HG02798 (cell line): ENCODE measurements around the gene LYPD8.

ENCODE experiments used
- ATAC-seq: cut with Tn5 transposase; IDR thresholded peaks from one replicate; pipeline ENCODE4 v1.9.1; 2021; ENCODE audit warnings: mild to moderate bottlenecking; ENCODE audit not compliant: unreplicated experiment, poor library complexity

The LYPD8 gene

DNA sequence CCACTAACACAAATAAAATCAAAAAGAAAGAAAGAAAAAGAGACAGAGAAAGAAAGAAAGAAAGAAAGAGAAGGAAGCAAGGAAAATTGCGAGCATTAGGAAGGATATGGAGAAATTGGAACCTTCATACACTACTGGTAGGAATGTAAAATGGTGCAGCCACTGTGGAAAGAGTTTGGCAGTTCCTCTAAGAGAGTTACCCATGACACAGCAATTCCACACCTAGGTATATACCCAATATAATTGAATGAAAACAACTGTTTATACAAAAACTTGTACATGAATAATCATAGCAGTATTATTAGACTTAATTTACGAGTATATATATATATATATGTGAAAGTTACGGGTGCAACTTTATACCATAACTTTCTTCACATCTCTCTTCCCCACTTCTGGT lies 4.1 kb upstream of the LYPD8 start:
- no peak for ATAC-seq

DNA sequence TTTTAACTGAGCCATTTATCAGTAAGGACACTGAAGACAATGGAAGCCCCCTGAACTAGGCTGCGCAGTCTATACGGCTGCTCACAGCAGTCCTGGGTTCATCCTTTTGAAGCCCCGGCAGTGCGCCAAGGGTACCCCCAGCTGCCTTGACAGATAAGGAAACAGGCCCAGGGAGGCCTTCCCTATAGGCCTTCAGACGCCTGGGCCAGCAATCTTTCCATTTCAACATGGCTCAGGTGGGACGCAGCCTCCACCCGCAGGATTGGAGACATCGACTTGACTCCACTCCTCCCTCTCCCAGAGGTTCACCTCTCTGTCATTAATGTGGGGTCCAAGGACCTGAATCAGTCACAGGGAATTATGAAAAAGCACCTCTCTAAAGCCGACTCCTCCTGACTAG lies 2.8 kb upstream of the LYPD8 start:
- ATAC-seq = no peak

- ATAC-seq = no peak
Measured at GRCh38 chr1:248757784-248758195, 2.2 kb upstream of the LYPD8 start.

DNA sequence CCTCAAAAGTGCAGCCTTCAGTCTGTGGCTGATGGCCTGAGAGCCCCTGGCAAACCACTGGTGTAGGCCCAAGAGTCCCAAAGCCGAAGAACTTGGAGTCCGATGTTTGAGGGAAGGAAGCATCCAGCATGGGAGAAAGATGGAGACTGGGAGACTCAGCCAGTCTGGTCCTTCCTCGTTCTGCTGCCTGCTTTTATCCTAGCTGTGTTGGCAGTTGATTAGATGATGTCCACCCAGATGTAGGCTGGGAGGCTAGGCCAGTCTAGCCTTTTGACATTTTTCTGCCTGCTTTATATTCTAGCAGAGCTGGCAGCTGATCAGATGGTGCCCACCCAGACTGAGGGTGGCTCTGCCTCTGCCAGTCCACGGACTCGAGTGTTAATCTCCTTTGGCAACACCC lies 1.1 kb upstream of the LYPD8 start:
- no peak for ATAC-seq

DNA sequence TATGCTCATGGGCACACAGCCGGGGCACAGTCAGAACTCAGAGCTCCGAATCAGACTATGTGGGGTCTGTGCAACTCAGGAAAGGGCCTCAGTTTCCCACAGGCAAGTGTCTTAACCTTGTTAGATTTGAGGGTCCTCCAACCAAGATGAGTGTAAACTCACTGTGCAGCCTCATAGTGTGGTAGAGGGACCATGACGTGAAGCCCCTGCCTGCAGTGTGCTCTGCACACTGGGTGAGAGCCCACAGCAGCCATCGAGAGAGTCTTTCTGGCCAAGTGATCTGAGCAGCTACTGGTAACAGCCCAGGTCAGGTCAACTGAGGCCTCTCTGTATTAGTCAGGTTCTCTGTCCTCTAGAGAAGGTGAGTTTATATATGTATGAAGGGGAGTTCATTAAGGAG lies 592 bp upstream of the LYPD8 start:
- no peak for ATAC-seq

- no peak for ATAC-seq
Measured at GRCh38 chr1:248753708-248754280, 1.8 kb downstream of the LYPD8 start.

GRCh38 chr1:248753029-248753594 lies 2.4 kb downstream of the LYPD8 start:
- no peak for ATAC-seq

- no peak for ATAC-seq
Measured at GRCh38 chr1:248752161-248753028, 3.2 kb downstream of the LYPD8 start.

DNA sequence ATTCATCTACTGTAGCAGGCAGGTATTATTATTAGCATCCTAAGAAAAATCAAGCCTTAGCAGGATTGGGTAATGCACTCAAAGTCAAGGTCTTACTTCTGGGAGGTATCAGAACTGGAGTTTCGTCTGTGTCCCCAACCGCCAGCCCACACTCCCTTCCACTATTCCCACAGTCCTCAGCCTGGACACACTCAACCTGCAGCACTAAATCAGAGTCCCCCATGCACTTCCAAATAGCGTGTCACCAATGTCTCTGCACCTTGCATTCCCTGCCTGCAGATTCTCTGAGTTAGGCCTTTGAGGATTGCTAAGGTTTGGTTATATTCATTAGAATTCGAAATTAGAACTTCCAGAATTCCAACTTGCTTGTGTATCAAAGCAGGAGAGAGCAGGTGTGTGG lies 3.9 kb downstream of the LYPD8 start:
- ATAC-seq = no peak

- no peak for ATAC-seq
Measured at GRCh38 chr1:248751142-248751541, 4.4 kb downstream of the LYPD8 start.

GRCh38 chr1:248750496-248750895 lies 5.1 kb downstream of the LYPD8 start:
- ATAC-seq = no peak

DNA sequence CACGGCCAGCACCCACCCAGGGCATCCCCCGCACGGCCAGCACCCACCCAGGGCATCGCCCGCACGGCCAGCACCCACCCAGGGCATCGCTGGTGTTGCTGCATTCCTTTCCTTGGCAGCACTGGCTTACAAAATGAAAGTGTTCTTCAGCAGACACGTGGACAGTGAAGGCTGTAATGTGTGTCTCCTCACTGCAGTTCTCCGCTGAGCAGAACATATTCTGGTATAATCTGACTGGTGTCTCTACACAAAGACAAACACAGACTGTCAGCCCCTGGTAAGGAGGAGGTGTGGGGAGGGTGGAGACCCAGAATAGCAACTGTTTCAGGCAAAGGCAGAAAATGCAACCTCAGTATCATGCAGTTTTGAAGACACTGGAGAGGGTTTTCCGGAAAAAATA lies 7.3 kb downstream of the LYPD8 start:
- ATAC-seq = no peak

GRCh38 chr1:248740876-248741275 lies 14.7 kb downstream of the LYPD8 start:
- ATAC-seq = no peak

GRCh38 chr1:248739572-248740205 lies 15.9 kb downstream of the LYPD8 start:
- no peak for ATAC-seq

DNA sequence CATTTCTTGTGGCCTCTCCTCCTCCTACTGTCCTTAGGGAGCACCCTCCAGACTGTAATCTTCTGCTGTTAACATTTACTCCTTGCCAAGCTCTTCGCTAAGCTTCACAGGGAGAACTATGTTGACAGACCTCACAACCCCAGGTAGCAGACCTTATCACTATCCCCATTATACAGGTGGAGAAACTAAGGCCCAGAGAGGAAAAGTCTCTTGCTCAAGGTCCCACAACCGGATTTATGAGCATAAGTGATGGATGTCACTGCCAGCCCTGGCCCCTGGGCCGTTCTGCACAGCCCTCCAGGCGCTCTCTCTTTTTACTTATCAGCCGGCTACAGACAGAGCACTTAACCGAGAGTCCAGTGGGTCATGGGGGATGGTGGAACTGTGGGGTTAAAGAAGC lies 18.1 kb downstream of the LYPD8 start:
- ATAC-seq = no peak

GRCh38 chr1:248736977-248737376 lies 18.6 kb downstream of the LYPD8 start:
- ATAC-seq = no peak

GRCh38 chr1:248733566-248733965 lies 22.0 kb downstream of the LYPD8 start:
- ATAC-seq = no peak

GRCh38 chr1:248730507-248731335 lies 24.8 kb downstream of the LYPD8 start:
- ATAC-seq = no peak

DNA sequence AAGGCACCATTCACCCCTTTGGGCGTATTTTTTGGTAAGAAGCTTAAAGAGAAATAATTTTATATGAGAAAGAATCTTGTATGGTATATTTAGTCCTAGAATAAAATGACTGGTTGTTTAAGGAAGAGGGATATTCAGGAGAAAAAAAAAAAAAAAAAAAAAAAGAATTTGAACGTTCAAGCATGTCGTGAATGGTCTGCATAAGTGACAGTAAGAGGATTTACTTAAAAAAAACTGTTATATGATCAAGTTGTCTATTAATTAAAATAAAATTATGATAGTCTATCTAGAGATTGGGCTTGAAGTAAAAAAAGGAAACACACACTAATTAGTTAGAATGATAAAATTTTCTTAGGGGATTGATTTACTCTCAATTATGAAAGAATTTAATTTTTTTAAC lies 41.3 kb downstream of the LYPD8 start:
- no peak for ATAC-seq

- ATAC-seq = no peak
Measured at GRCh38 chr1:248710305-248710900, 45.2 kb downstream of the LYPD8 start.
